Measurements from ENCODE around the gene ZNF407. TPM values are rescaled to one million over a fixed set of nuclear protein-coding genes. Genes with fewer than 3 reads are reported as not detected.

ZNF407 gene
- total and polyA plus RNA-seq, 11 donors = 3.8 to 14.7 (median 11.5) TPM

- H3K9me3 ChIP-seq = no peaks in the 10 kb centered on the region
- no peaks in the 10 kb centered on the region for H3K36me3 ChIP-seq
- intact Hi-C loops (cut with DNase I) = no loop called here
- no peak overlapping the region for H3K4me3 ChIP-seq
- TF ChIP-seq POLR2A (IDR thresholded peaks at IDR 0.05) = no peak
- TF ChIP-seq, protein P1, sequence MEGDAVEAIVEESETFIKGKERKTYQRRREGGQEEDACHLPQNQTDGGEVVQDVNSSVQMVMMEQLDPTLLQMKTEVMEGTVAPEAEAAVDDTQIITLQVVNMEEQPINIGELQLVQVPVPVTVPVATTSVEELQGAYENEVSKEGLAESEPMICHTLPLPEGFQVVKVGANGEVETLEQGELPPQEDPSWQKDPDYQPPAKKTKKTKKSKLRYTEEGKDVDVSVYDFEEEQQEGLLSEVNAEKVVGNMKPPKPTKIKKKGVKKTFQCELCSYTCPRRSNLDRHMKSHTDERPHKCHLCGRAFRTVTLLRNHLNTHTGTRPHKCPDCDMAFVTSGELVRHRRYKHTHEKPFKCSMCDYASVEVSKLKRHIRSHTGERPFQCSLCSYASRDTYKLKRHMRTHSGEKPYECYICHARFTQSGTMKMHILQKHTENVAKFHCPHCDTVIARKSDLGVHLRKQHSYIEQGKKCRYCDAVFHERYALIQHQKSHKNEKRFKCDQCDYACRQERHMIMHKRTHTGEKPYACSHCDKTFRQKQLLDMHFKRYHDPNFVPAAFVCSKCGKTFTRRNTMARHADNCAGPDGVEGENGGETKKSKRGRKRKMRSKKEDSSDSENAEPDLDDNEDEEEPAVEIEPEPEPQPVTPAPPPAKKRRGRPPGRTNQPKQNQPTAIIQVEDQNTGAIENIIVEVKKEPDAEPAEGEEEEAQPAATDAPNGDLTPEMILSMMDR (IDR thresholded peaks at IDR 0.05) = no peak
- ATAC-seq (no peak), DNase-seq (no peak)
- WGBS, 4 donors = 91 to 95% (median 94%) methylated on average over 7 of the region's 7 CpGs
- H3K27ac ChIP-seq = no peak overlapping the region
- H3K4me1 ChIP-seq = peaks cover 0 to 19% (median 6%) of the 10 kb centered on the region in 12 donors
- no peaks in the 10 kb centered on the region for H3K27me3 ChIP-seq
These were observed 348.3 kb downstream of the ZNF407 start for GRCh38 chr18:74945774-74946545.

GRCh38 chr18:74946646-74947375 is 349.1 kb downstream of the ZNF407 start:
- intact Hi-C loops (cut with DNase I) = no loop called here
- Histone ChIP-seq H3K27me3 (no peaks in the 10 kb centered on the region), H3K4me1 (peaks cover 0 to 27% (median 9%) of the 10 kb centered on the region in 12 donors), H3K27ac (no peak overlapping the region), H3K36me3 (no peaks in the 10 kb centered on the region), H3K4me3 (no peak overlapping the region), H3K9me3 (no peaks in the 10 kb centered on the region)
- WGBS, 4 donors = 91 to 93% (median 92%) methylated on average over 3 of the region's 3 CpGs
- no peak for DNase-seq
- no peak for ATAC-seq
- TF ChIP-seq, protein P1 (IDR thresholded peaks at IDR 0.05) = no peak
- TF ChIP-seq POLR2A (IDR thresholded peaks at IDR 0.05) = no peak

DNA sequence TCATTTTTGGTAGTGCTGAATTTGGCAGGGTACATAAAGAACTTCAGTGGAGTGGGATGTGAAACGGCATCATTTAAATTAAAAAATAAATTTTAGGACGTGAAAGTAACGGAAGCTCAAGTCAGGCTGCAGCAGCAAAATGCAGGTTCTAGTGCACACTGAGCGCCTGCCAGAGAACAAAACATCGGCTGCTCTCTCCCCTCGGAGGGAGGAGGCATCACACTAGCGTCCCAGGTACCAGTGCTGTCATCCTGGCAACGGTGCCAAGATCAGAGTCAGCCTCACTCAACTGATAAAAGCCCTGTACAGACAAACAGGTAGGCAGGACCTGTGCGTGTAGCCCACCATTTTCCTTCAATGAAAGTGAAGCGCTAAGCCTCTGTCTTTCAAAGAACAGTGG is 349.7 kb downstream of the ZNF407 start:
- 91 to 93% (median 92%) methylated on average over 10 of the region's 10 CpGs for WGBS, 4 donors
- no peak overlapping the region for H3K4me3 ChIP-seq
- DNase-seq (no peak), ATAC-seq (no peak)
- TF ChIP-seq, protein P1 (IDR thresholded peaks at IDR 0.05) = no peak
- TF ChIP-seq POLR2A (IDR thresholded peaks at IDR 0.05) = no peak
- peaks cover 0 to 32% (median 9%) of the 10 kb centered on the region in 12 donors for H3K4me1 ChIP-seq
- H3K27ac ChIP-seq = no peak overlapping the region
- H3K9me3 ChIP-seq = no peaks in the 10 kb centered on the region
- intact Hi-C loops (cut with DNase I) = no loop called here
- no peaks in the 10 kb centered on the region for H3K27me3 ChIP-seq
- no peaks in the 10 kb centered on the region for H3K36me3 ChIP-seq

DNA sequence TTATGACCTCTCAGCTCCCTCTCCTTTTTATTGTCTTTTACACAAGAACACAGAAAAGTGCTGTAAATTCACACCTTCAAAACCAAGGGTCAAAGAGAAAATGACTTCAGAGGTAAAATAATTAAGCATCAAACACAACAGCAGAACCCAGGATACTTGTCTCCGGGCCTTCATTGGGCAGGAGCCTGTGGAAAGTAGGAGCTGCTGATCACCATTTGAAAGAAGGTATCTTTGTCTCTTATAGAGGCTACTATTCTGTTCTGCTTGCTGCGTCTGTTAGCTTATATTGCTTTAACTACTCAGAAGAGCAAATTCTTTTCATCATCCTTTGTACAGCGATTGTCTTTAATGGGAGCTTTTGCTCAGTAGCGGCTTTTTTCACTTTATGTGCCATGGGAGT is 350.2 kb downstream of the ZNF407 start:
- no peaks in the 10 kb centered on the region for H3K36me3 ChIP-seq
- no peak overlapping the region for H3K4me3 ChIP-seq
- DNase-seq = no peak
- no peak for ATAC-seq
- WGBS, 4 donors = 96 to 99% (median 97%) methylated on average over 4 of the region's 4 CpGs
- H3K27ac ChIP-seq = no peak overlapping the region
- H3K9me3 ChIP-seq = no peaks in the 10 kb centered on the region
- TF ChIP-seq, protein P1 (IDR thresholded peaks at IDR 0.05) = no peak
- TF ChIP-seq POLR2A (IDR thresholded peaks at IDR 0.05) = no peak
- intact Hi-C loops (cut with DNase I) = no loop called here
- H3K27me3 ChIP-seq = no peaks in the 10 kb centered on the region
- H3K4me1 ChIP-seq = peaks cover 0 to 32% (median 9%) of the 10 kb centered on the region in 12 donors

Data from heart left ventricle (tissue), 16 donors.